ENCODE data around the gene PHACTR1.

DNA sequence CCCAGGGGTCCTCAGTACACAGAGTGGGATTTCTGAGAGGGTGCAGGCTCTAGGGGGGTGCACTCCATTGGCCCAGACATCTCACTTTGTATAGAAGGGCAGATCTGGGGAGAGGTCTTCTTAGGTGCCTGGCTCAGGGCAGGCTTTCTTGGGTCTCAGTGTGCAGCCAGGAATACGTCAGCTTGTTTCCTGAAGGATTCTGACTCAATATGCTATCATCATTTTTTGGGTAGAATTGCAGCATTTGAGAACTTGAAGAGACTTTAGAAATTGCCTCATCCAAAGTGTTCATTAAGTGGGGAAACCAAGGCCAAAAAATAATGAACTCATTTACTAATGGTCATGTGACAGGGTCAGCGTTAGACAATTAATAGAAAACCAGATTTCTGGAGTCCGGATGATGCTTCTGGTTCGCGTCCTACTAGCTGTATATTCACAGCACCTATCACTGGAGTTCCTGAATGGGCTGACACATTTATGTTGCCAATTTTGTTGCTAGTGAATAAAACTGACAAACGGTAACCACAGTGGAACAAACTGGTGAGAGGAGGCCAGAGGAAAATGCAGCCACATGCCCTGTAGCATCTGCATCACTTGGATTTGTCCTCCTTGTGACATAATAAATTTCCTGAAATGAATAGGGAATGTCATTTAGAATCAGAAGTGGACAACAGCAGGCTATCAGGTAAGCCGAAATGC lies 372.9 kb downstream of the PHACTR1 start:
- TF ChIP-seq, protein P1, sequence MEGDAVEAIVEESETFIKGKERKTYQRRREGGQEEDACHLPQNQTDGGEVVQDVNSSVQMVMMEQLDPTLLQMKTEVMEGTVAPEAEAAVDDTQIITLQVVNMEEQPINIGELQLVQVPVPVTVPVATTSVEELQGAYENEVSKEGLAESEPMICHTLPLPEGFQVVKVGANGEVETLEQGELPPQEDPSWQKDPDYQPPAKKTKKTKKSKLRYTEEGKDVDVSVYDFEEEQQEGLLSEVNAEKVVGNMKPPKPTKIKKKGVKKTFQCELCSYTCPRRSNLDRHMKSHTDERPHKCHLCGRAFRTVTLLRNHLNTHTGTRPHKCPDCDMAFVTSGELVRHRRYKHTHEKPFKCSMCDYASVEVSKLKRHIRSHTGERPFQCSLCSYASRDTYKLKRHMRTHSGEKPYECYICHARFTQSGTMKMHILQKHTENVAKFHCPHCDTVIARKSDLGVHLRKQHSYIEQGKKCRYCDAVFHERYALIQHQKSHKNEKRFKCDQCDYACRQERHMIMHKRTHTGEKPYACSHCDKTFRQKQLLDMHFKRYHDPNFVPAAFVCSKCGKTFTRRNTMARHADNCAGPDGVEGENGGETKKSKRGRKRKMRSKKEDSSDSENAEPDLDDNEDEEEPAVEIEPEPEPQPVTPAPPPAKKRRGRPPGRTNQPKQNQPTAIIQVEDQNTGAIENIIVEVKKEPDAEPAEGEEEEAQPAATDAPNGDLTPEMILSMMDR (IDR thresholded peaks at IDR 0.05; ENCODE audit: insufficient read depth, low read length): no peak
- TF ChIP-seq SPI1 (IDR thresholded peaks at IDR 0.05; ENCODE audit: borderline replicate concordance, low read depth): no peak
- TF ChIP-seq, protein P2, sequence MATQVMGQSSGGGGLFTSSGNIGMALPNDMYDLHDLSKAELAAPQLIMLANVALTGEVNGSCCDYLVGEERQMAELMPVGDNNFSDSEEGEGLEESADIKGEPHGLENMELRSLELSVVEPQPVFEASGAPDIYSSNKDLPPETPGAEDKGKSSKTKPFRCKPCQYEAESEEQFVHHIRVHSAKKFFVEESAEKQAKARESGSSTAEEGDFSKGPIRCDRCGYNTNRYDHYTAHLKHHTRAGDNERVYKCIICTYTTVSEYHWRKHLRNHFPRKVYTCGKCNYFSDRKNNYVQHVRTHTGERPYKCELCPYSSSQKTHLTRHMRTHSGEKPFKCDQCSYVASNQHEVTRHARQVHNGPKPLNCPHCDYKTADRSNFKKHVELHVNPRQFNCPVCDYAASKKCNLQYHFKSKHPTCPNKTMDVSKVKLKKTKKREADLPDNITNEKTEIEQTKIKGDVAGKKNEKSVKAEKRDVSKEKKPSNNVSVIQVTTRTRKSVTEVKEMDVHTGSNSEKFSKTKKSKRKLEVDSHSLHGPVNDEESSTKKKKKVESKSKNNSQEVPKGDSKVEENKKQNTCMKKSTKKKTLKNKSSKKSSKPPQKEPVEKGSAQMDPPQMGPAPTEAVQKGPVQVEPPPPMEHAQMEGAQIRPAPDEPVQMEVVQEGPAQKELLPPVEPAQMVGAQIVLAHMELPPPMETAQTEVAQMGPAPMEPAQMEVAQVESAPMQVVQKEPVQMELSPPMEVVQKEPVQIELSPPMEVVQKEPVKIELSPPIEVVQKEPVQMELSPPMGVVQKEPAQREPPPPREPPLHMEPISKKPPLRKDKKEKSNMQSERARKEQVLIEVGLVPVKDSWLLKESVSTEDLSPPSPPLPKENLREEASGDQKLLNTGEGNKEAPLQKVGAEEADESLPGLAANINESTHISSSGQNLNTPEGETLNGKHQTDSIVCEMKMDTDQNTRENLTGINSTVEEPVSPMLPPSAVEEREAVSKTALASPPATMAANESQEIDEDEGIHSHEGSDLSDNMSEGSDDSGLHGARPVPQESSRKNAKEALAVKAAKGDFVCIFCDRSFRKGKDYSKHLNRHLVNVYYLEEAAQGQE (IDR thresholded peaks at IDR 0.05; ENCODE audit: insufficient replicate concordance, low read depth): no peak
